ENCODE measurements around the gene TMEM184B. TPM values are rescaled to one million over a fixed set of nuclear protein-coding genes. Genes with fewer than 3 reads are reported as not detected.

The TMEM184B gene
- total RNA-seq, 1 donor from 2014 or later, result 60.3 TPM

- TF ChIP-seq CTCF (conservative IDR thresholded peaks at IDR 0.05), result no peak
- peaks cover 53% of the 10 kb centered on the region for H3K4me1 Mint-ChIP-seq
- DNase-seq (ENCODE audit: low read depth, low spot score), result no peak
- H3K27ac Mint-ChIP-seq (ENCODE audit: unreplicated experiment), result no peak overlapping the region
- H3K9me3 Mint-ChIP-seq, result no peaks in the 10 kb centered on the region
- no peaks in the 10 kb centered on the region for H3K36me3 Mint-ChIP-seq (ENCODE audit: low read depth)
- no peaks in the 10 kb centered on the region for H3K27me3 Mint-ChIP-seq (ENCODE audit: low read depth)
- H3K4me3 Mint-ChIP-seq, result peak overlapping the region; percentile 92
Measured at GRCh38 chr22:38271101-38271500, 1.7 kb downstream of the TMEM184B start.

- peaks cover 53% of the 10 kb centered on the region for H3K4me1 Mint-ChIP-seq
- H3K9me3 Mint-ChIP-seq, result no peaks in the 10 kb centered on the region
- H3K27me3 Mint-ChIP-seq (ENCODE audit: low read depth), result no peaks in the 10 kb centered on the region
- H3K27ac Mint-ChIP-seq (ENCODE audit: unreplicated experiment), result peak overlapping the region; percentile 24
- DNase-seq (ENCODE audit: low read depth, low spot score), result no peak
- TF ChIP-seq CTCF (conservative IDR thresholded peaks at IDR 0.05), result no peak
- no peaks in the 10 kb centered on the region for H3K36me3 Mint-ChIP-seq (ENCODE audit: low read depth)
- H3K4me3 Mint-ChIP-seq, result peak overlapping the region; percentile 92
Measured at GRCh38 chr22:38270091-38270992, 2.5 kb downstream of the TMEM184B start.

GRCh38 chr22:38269466-38269865, 3.3 kb downstream of the TMEM184B start:
- H3K27me3 Mint-ChIP-seq (ENCODE audit: low read depth), result no peaks in the 10 kb centered on the region
- no peaks in the 10 kb centered on the region for H3K9me3 Mint-ChIP-seq
- H3K4me3 Mint-ChIP-seq, result peak overlapping the region; percentile 61
- no peaks in the 10 kb centered on the region for H3K36me3 Mint-ChIP-seq (ENCODE audit: low read depth)
- H3K27ac Mint-ChIP-seq (ENCODE audit: unreplicated experiment), result no peak overlapping the region
- no peak for TF ChIP-seq CTCF (conservative IDR thresholded peaks at IDR 0.05)
- peaks cover 47% of the 10 kb centered on the region for H3K4me1 Mint-ChIP-seq
- no peak for DNase-seq (ENCODE audit: low read depth, low spot score)

- no peak overlapping the region for H3K27ac Mint-ChIP-seq (ENCODE audit: unreplicated experiment)
- H3K9me3 Mint-ChIP-seq, result no peaks in the 10 kb centered on the region
- H3K4me1 Mint-ChIP-seq, result peaks cover 44% of the 10 kb centered on the region
- no peak for TF ChIP-seq CTCF (conservative IDR thresholded peaks at IDR 0.05)
- H3K36me3 Mint-ChIP-seq (ENCODE audit: low read depth), result peaks cover 4% of the 10 kb centered on the region
- H3K27me3 Mint-ChIP-seq (ENCODE audit: low read depth), result no peaks in the 10 kb centered on the region
- DNase-seq (ENCODE audit: low read depth, low spot score), result no peak
- H3K4me3 Mint-ChIP-seq, result no peak overlapping the region
Measured at GRCh38 chr22:38267086-38267485, 5.7 kb downstream of the TMEM184B start.

GRCh38 chr22:38266120-38266519, 6.7 kb downstream of the TMEM184B start:
- H3K27me3 Mint-ChIP-seq (ENCODE audit: low read depth), result no peaks in the 10 kb centered on the region

More at GRCh38 chr22:38266120-38266519, 6.7 kb downstream of the TMEM184B start:
- H3K27ac Mint-ChIP-seq (ENCODE audit: unreplicated experiment), result no peak overlapping the region
- peaks cover 44% of the 10 kb centered on the region for H3K4me1 Mint-ChIP-seq
- peaks cover 4% of the 10 kb centered on the region for H3K36me3 Mint-ChIP-seq (ENCODE audit: low read depth)
- no peak for TF ChIP-seq CTCF (conservative IDR thresholded peaks at IDR 0.05)
- no peaks in the 10 kb centered on the region for H3K9me3 Mint-ChIP-seq
- H3K4me3 Mint-ChIP-seq, result no peak overlapping the region
- DNase-seq (ENCODE audit: low read depth, low spot score), result no peak

All from neural crest cell (in vitro differentiated cells).